Femur (tissue), 1 donor: ENCODE data around the gene LONRF2.

Experiments
- DNase-seq: peaks from one replicate; pipeline ENCODE4 v3.0.0-alpha.2; 2017

The LONRF2 gene

GRCh38 chr2:100274076-100274475 lies 48.2 kb downstream of the LONRF2 start:
- DNase-seq, result no peak

GRCh38 chr2:100273387-100273786 lies 48.9 kb downstream of the LONRF2 start:
- DNase-seq, result no peak

- peak; percentile 81 for DNase-seq
Measured at GRCh38 chr2:100272841-100273329, 49.4 kb downstream of the LONRF2 start.

GRCh38 chr2:100271210-100271609 lies 51.1 kb downstream of the LONRF2 start:
- no peak for DNase-seq

- no peak for DNase-seq
Measured at GRCh38 chr2:100270381-100271146, 51.7 kb downstream of the LONRF2 start.

GRCh38 chr2:100269889-100270288 lies 52.4 kb downstream of the LONRF2 start:
- DNase-seq, result no peak

- DNase-seq, result no peak
Measured at GRCh38 chr2:100268986-100269385, 53.3 kb downstream of the LONRF2 start.

GRCh38 chr2:100267751-100268150 lies 54.5 kb downstream of the LONRF2 start:
- DNase-seq, result no peak

- DNase-seq, result no peak
Measured at GRCh38 chr2:100266126-100266525, 56.2 kb downstream of the LONRF2 start.

- no peak for DNase-seq
Measured at GRCh38 chr2:100265226-100265625, 57.1 kb downstream of the LONRF2 start.

GRCh38 chr2:100264651-100265050 lies 57.6 kb downstream of the LONRF2 start:
- DNase-seq, result no peak

GRCh38 chr2:100264121-100264520 lies 58.2 kb downstream of the LONRF2 start:
- DNase-seq, result no peak

GRCh38 chr2:100262555-100263320 lies 59.6 kb downstream of the LONRF2 start:
- peak; percentile 80 for DNase-seq

GRCh38 chr2:100262046-100262445 lies 60.3 kb downstream of the LONRF2 start:
- no peak for DNase-seq

- peak; percentile 90 for DNase-seq
Measured at GRCh38 chr2:100260712-100261620, 61.3 kb downstream of the LONRF2 start.

GRCh38 chr2:100259106-100259505 lies 63.2 kb downstream of the LONRF2 start:
- DNase-seq, result no peak

GRCh38 chr2:100257939-100258338 lies 64.4 kb downstream of the LONRF2 start:
- DNase-seq, result no peak

- no peak for DNase-seq
Measured at GRCh38 chr2:100256849-100257248, 65.5 kb downstream of the LONRF2 start.

GRCh38 chr2:100256416-100256815 lies 65.9 kb downstream of the LONRF2 start:
- no peak for DNase-seq

- DNase-seq, result no peak
Measured at GRCh38 chr2:100254646-100255210, 67.6 kb downstream of the LONRF2 start.

GRCh38 chr2:100253786-100254185 lies 68.5 kb downstream of the LONRF2 start:
- no peak for DNase-seq
